ENCODE results near the gene TSPAN15. TPM values are rescaled to one million over a fixed set of nuclear protein-coding genes. Genes with fewer than 3 reads are reported as not detected.

Gene TSPAN15
- total RNA-seq, 1 experiment from 2014 or later = 7.7 TPM

- no peaks in the 10 kb centered on the region for H4K20me1 ChIP-seq (ENCODE audit: control insufficient read depth, insufficient read depth, insufficient read length)
- no peak overlapping the region for H2AK5ac ChIP-seq (ENCODE audit: insufficient read length, low read length)
- H2BK5ac ChIP-seq (ENCODE audit: insufficient read length, low read length) = no peak overlapping the region
- H3K27me3 Mint-ChIP-seq (ENCODE audit: low read depth) = 0 out of 2 replicates have a peak, but pooled peaks cover 2% of the 10 kb centered on the region
- H3K27me3 ChIP-seq (ENCODE audit: insufficient read depth, low read length) = no peaks in the 10 kb centered on the region
- no peaks in the 10 kb centered on the region for H3K9me3 ChIP-seq (ENCODE audit: control insufficient read depth, low read depth, low read length)
- H4K8ac ChIP-seq (replicated peaks; ENCODE audit: insufficient read length, low read depth, low read length) = no peak overlapping the region
- no peaks in the 10 kb centered on the region for H3K9me3 Mint-ChIP-seq
- no peak overlapping the region for H3K4me2 ChIP-seq (ENCODE audit: insufficient read depth, insufficient read length, low read length)
- WGBS (ENCODE audit: extremely low coverage, insufficient read length, low lambda C conversion rate) = no CpG with 5 or more reads among the region's 5 CpGs
- H3K4me1 ChIP-seq (ENCODE audit: insufficient read depth, low read length) = peaks cover 4% of the 10 kb centered on the region; the same call in 1 of the 2 replicates
- 0 out of 2 replicates have a peak, but pooled peaks cover 2% of the 10 kb centered on the region for H3K79me2 ChIP-seq (ENCODE audit: insufficient read depth, low read length)
- H3K56ac ChIP-seq (ENCODE audit: insufficient read length, low read depth, low read length) = no peak overlapping the region
- H3K79me1 ChIP-seq (ENCODE audit: insufficient read depth, low read depth, low read length, poor library complexity, severe bottlenecking) = no peaks in the 10 kb centered on the region
- H2BK120ac ChIP-seq (ENCODE audit: low read depth, low read length, poor library complexity, severe bottlenecking) = no peak overlapping the region
- H3K27ac Mint-ChIP-seq = no peak overlapping the region; a peak in 1 of 7 replicates
- H3K27ac ChIP-seq (ENCODE audit: insufficient read length, low read depth, low read length) = no peak overlapping the region
- H3K9ac ChIP-seq (ENCODE audit: extremely low read depth, insufficient read length, low read length) = no peak overlapping the region
- no peak overlapping the region for H2AFZ ChIP-seq (ENCODE audit: low read length)
- H4K91ac ChIP-seq (ENCODE audit: insufficient read length, low read depth, low read length) = no peak overlapping the region
- H4K5ac ChIP-seq (ENCODE audit: insufficient read length, low read depth, low read length) = no peak overlapping the region
- no peak overlapping the region for H2BK12ac ChIP-seq (ENCODE audit: insufficient read length, low read depth, low read length)
- TF ChIP-seq CTCF (conservative IDR thresholded peaks at IDR 0.05) = no peak
- no peaks in the 10 kb centered on the region for H3K23me2 ChIP-seq (ENCODE audit: insufficient read length, low read depth, low read length, poor library complexity, severe bottlenecking)
- no peak overlapping the region for H2BK15ac ChIP-seq (ENCODE audit: low read depth, low read length)
- no peaks in the 10 kb centered on the region for H3K36me3 Mint-ChIP-seq (ENCODE audit: insufficient read depth in 1 of 3, low read depth in 3 of 3)
- no peak for DNase-seq
- H3K18ac ChIP-seq (ENCODE audit: insufficient read length, low read depth, low read length) = no peak overlapping the region
- no peak overlapping the region for H2BK20ac ChIP-seq (ENCODE audit: low read depth, low read length, poor library complexity, severe bottlenecking)
- no peak overlapping the region for H3K14ac ChIP-seq (ENCODE audit: insufficient read depth, low read length)
- H3K4me1 Mint-ChIP-seq = peaks cover 15 to 19% of the 10 kb centered on the region in 2 experiments
- no peak overlapping the region for H3K4me3 Mint-ChIP-seq
- H3T11ph ChIP-seq (ENCODE audit: low read length) = no peak overlapping the region
- H3K23ac ChIP-seq (ENCODE audit: insufficient read length, low read depth, low read length) = no peak overlapping the region
- no peak overlapping the region for H3K4ac ChIP-seq (ENCODE audit: low read depth, low read length)
Measured at GRCh38 chr10:69466158-69466490, 14.9 kb downstream of the TSPAN15 start.

All from H9 (cell line).